B cell (primary cell): ENCODE measurements around the gene OR8B8. TPM values are rescaled to one million over a fixed set of nuclear protein-coding genes. Genes with fewer than 3 reads are reported as not detected.

Source experiments
- ATAC-seq: fragments of 200-7000 bp; cut with Tn5 transposase; one replicate; pipeline ENCODE4 v1.10.0; 2021; ENCODE audit warnings: low read depth, mild to moderate bottlenecking, moderate number of reproducible peaks, moderate library complexity
- CTCF ChIA-PET: fragments of 350-600 bp; sonication (Branson Sonifier 250); formaldehyde crosslinking; loops from one replicate; lab custom pipeline; 2021; ENCODE audit warnings: antibody characterized with exemption, inconsistent platforms; lab: Charles Lee
- POLR2A ChIA-PET: fragments of 350-600 bp; sonication (Branson Sonifier 250); formaldehyde crosslinking; loops from one replicate; lab custom pipeline; 2021; ENCODE audit warnings: antibody characterized with exemption; lab: Charles Lee
- DNase-seq: peaks from one replicate; pipeline ENCODE4 v3.0.0; 2013
- H2AFZ ChIP-seq: 2 replicates; pipeline ENCODE4 v1.6.1; 2012; ENCODE audit warnings: mild to moderate bottlenecking, low read depth, low read length; ENCODE audit not compliant: insufficient read depth, poor library complexity, severe bottlenecking
- H3K27ac ChIP-seq, 2 donors: 1 replicate in 1 of 2; 2 replicates in 1 of 2; pipeline ENCODE4 v1.5.1; 2012 to 2013; ENCODE audit warnings: low read length in 2 of 2, mild to moderate bottlenecking in 2 of 2, moderate library complexity in 1 of 2
- H3K27me3 ChIP-seq, 4 experiments: fragments of 200-600 bp in 1 of 4; sonication (generic) in 1 of 4; replicated peaks in 1 of 4; 1 replicate in 2 of 4; 2 replicates in 2 of 4; pipeline versions ENCODE4 v1.6.1 to v1.7.0; 2013 to 2016; ENCODE audit warnings: low read length in 3 of 4, mild to moderate bottlenecking in 2 of 4, mixed read lengths in 1 of 4, moderate library complexity in 1 of 4; ENCODE audit not compliant: insufficient read depth in 4 of 4, control insufficient read depth in 3 of 4; ENCODE audit errors: control extremely low read depth in 1 of 4
- H3K36me3 ChIP-seq, 2 experiments: replicated peaks in 1 of 2; 1 replicate in 1 of 2; 2 replicates in 1 of 2; pipeline versions ENCODE4 v1.6.1 to v1.7.1; 2013; ENCODE audit warnings: low read length in 1 of 2; ENCODE audit not compliant: insufficient read depth in 2 of 2, control insufficient read depth in 1 of 2; ENCODE audit errors: control extremely low read depth in 1 of 2, extremely low read depth in 1 of 2
- H3K4me1 ChIP-seq, 2 donors: fragments of 200-600 bp in 1 of 2; sonication (generic) in 1 of 2; 1 replicate in 1 of 2; 2 replicates in 1 of 2; pipeline versions ENCODE4 v1.5.1 to v1.6.1; 2013 to 2017; ENCODE audit warnings: low read length in 2 of 2; ENCODE audit not compliant: control insufficient read depth in 2 of 2, insufficient read depth in 2 of 2
- H3K4me2 ChIP-seq: replicated peaks from 2 replicates; pipeline ENCODE3; 2012; ENCODE audit warnings: mild to moderate bottlenecking, low read depth, low read length; ENCODE audit not compliant: poor library complexity, severe bottlenecking
- H3K4me3 ChIP-seq, 5 experiments: fragments of 200-600 bp in 1 of 5; sonication (generic) in 1 of 5; 1 replicate in 3 of 5; 2 replicates in 2 of 5; pipeline versions ENCODE4 v1.5.1 to v1.7.0; 2011 to 2016; ENCODE audit warnings: low read length in 4 of 5, mild to moderate bottlenecking in 4 of 5, low read depth in 2 of 5, control low read depth in 1 of 5, moderate library complexity in 1 of 5; ENCODE audit not compliant: insufficient read depth in 1 of 5; ENCODE audit errors: control extremely low read depth in 1 of 5, extremely low read depth in 1 of 5
- H3K79me2 ChIP-seq: fragments of 200-600 bp; sonication (generic); one replicate; pipeline ENCODE4 v1.6.0; 2016; ENCODE audit warnings: low read length; ENCODE audit not compliant: control insufficient read depth, insufficient read depth
- H3K9ac ChIP-seq: fragments of 200-600 bp; sonication (generic); 2 replicates; pipeline ENCODE4 v1.6.1; 2017; ENCODE audit warnings: mild to moderate bottlenecking, low read length, moderate library complexity
- H3K9me3 ChIP-seq, 3 donors: one replicate each; pipeline versions ENCODE4 v1.6.1 to v1.7.1; 2013; ENCODE audit warnings: low read length in 2 of 3; ENCODE audit not compliant: control insufficient read depth in 2 of 3, insufficient read depth in 1 of 3; ENCODE audit errors: control extremely low read depth in 1 of 3
- H4K20me1 ChIP-seq: 2 replicates; pipeline ENCODE4 v1.6.0; 2012; ENCODE audit warnings: mild to moderate bottlenecking, low read length; ENCODE audit not compliant: insufficient read depth, control insufficient read depth, poor library complexity, severe bottlenecking
- H3K27ac Mint-ChIP-seq: one replicate; pipeline ENCODE4 v1.8.0; 2021; ENCODE audit warnings: mixed read lengths
- H3K27me3 Mint-ChIP-seq: one replicate; pipeline ENCODE4 v1.8.0; 2021; ENCODE audit warnings: mixed read lengths
- H3K4me1 Mint-ChIP-seq: one replicate; pipeline ENCODE4 v1.8.0; 2021; ENCODE audit warnings: mixed read lengths
- H3K4me3 Mint-ChIP-seq: one replicate; pipeline ENCODE4 v1.8.0; 2021; ENCODE audit warnings: mixed read lengths
- H3K9me3 Mint-ChIP-seq: one replicate; pipeline ENCODE4 v1.8.0; 2022; ENCODE audit warnings: mixed read lengths; ENCODE audit not compliant: insufficient read depth
- CTCF ChIP-seq: fragments of 200-600 bp; IDR thresholded peaks from one replicate; pipeline ENCODE4 v1.8.0; 2022; ENCODE audit warnings: antibody characterized with exemption, mild to moderate bottlenecking
- EZH2 ChIP-seq: IDR thresholded peaks from 2 replicates; pipeline ENCODE4 v1.6.1; 2012; ENCODE audit warnings: borderline replicate concordance, low read depth, mild to moderate bottlenecking, moderate library complexity, low read length; ENCODE audit not compliant: insufficient read depth, poor library complexity, severe bottlenecking
- WGBS: methylation state at CpG from one replicate; pipeline ENCODE4 v1.1.5; 2013; ENCODE audit warnings: missing lambda C conversion rate; ENCODE audit not compliant: insufficient coverage; 5-methylcytosine and 5-hydroxymethylcytosine counted together
- intact Hi-C: fragments of 100-400 bp; cut with micrococcal nuclease; formaldehyde crosslinking; loops from one replicate; pipeline ENCODE4 v1.10.0; 2022
- polyA minus RNA-seq: library from RNA; depleted of rRNA, polyadenylated mRNA; stranded (reverse); fragments of >200 nt; gene quantifications from 2 replicates; pipeline ENCODE4 v1.2.3, GENCODE V29; 2012
- polyA plus RNA-seq: library from polyadenylated mRNA; depleted of rRNA; stranded (reverse); fragments of >200 nt; gene quantifications from 2 replicates; pipeline ENCODE4 v1.2.3, GENCODE V29; 2012
- total RNA-seq, 2 donors: library from RNA; stranded (reverse); fragments of 120-200 nt in 1 of 2; gene quantifications; 1 replicate in 1 of 2; 2 replicates in 1 of 2; pipeline versions ENCODE4 v1.2.3 to v1.2.4, GENCODE V29; 2013 to 2022

Gene OR8B8
- total RNA-seq = not detected in 2 replicates
- total RNA-seq (2013) = not detected
- not detected in 2 replicates for polyA plus RNA-seq
- polyA minus RNA-seq = not detected in 2 replicates

- TF ChIP-seq CTCF (no peak), EZH2 (no peak)
- Mint-ChIP-seq H3K4me1 (no peaks in the 10 kb centered on the region), H3K9me3 (no peaks in the 10 kb centered on the region), H3K27me3 (peaks cover 18% of the 10 kb centered on the region), H3K27ac (no peak within 1 kb of the TSS), H3K4me3 (no peak within 1 kb of the TSS)
- no peaks in the 10 kb centered on the region for H3K79me2 ChIP-seq
- ChIA-PET CTCF (no interaction called here), POLR2A (no interaction called here)
- no peak within 1 kb of the TSS for H3K27ac ChIP-seq
- H3K9ac ChIP-seq = no peak within 1 kb of the TSS
- no peak for ATAC-seq
- H3K4me1 ChIP-seq = no peaks in the 10 kb centered on the region
- H4K20me1 ChIP-seq = no peaks in the 10 kb centered on the region
- no CpG with 5 or more reads among the region's 1 CpG for WGBS
- intact Hi-C loops = no loop called here
- no peaks in the 10 kb centered on the region for H3K36me3 ChIP-seq
- DNase-seq = no peak
- no peaks in the 10 kb centered on the region for H3K9me3 ChIP-seq
- peaks cover 0 to 3% (median 0%) of the 10 kb centered on the region in 4 experiments for H3K27me3 ChIP-seq
- no peak within 1 kb of the TSS for H3K4me2 ChIP-seq
- no peak within 1 kb of the TSS for H3K4me3 ChIP-seq
- no peak within 1 kb of the TSS for H2AFZ ChIP-seq
These were observed at the start of gene OR8B8 for GRCh38 chr11:124445646-124446150. TSS of gene OR8B8 (minus strand) at chr11:124445696. CDS start at chr11:124441085, 4,611 bp downstream.

GRCh38 chr11:124493016-124493655 lies 47.6 kb upstream of the OR8B8 start:
- H3K79me2 ChIP-seq = no peaks in the 10 kb centered on the region
- no peak overlapping the region for H3K27ac Mint-ChIP-seq
- H3K4me1 Mint-ChIP-seq = no peaks in the 10 kb centered on the region
- ChIA-PET CTCF (no interaction called here), POLR2A (no interaction called here)
- 100% methylated on average over 1 of the region's 4 CpGs for WGBS
- no peaks in the 10 kb centered on the region for H3K27me3 ChIP-seq
- peaks cover 3% of the 10 kb centered on the region for H3K27me3 Mint-ChIP-seq
- no peaks in the 10 kb centered on the region for H4K20me1 ChIP-seq
- no peaks in the 10 kb centered on the region for H3K36me3 ChIP-seq
- H3K4me1 ChIP-seq = no peaks in the 10 kb centered on the region
- DNase-seq (no peak), ATAC-seq (no peak)
- no peak overlapping the region for H3K27ac ChIP-seq
- H3K4me3 ChIP-seq = no peak overlapping the region
- intact Hi-C loops = no loop called here
- H3K9me3 Mint-ChIP-seq = no peaks in the 10 kb centered on the region
- no peaks in the 10 kb centered on the region for H3K9me3 ChIP-seq
- H2AFZ ChIP-seq = no peak overlapping the region
- H3K4me2 ChIP-seq = no peak overlapping the region
- H3K9ac ChIP-seq = no peak overlapping the region
- no peak overlapping the region for H3K4me3 Mint-ChIP-seq
- TF ChIP-seq EZH2 = no peak
